ENCODE measurements around the gene BCAS3. TPM values are rescaled to one million over a fixed set of nuclear protein-coding genes. Genes with fewer than 3 reads are reported as not detected.

The BCAS3 gene
- total RNA-seq, 1 donor from 2014 or later: 22.6 TPM

DNA sequence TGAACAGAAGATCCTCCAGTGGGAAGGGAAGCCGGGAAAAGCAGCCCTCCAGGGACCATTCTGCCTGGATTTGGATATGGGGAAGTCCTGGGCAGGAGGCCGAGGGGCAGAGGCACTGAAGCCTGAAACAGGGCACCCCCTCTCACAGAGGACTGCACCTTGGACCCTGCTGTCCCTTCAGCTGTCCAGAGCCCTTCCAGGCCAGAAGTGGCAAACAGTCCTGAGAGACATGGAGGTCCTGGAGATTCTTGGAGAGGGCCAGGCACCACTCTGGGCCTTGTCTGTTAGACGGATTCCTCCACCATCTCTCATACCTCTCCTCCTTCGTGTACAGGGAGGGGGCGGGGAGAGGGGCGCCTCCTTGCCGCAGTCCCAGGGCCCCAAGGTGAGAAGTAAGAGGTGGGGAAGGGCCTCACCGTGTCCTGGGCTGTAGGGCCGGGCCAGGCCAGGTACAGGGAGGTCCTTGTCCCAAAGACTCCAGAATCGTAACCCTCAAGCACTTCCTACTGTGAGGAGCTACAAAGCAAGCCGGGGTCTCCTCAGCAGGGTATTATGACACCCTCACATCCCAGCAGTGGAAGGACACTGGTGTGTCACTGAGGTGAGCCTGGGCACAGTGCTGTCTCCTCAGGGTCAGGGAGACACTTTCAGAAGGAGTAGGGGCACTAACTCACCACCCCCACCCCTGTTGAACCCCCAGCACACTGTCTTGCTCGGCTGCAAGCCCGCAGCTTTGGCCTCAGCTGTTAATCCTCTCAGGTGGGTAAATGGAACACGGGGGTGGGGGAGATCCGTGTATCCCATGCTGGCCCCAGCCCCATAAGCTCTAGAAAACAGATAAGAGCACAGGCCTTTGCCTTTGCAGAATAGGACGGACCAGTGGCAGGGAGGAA, 705.4 kb downstream of the BCAS3 start:
- H3K27ac Mint-ChIP-seq (ENCODE audit: unreplicated experiment): no peak overlapping the region
- no peaks in the 10 kb centered on the region for H3K9me3 Mint-ChIP-seq (ENCODE audit: low read depth)
- H3K4me3 Mint-ChIP-seq (ENCODE audit: unreplicated experiment): no peak overlapping the region
- no peaks in the 10 kb centered on the region for H3K27me3 Mint-ChIP-seq (ENCODE audit: low read depth)
- no peak for DNase-seq (ENCODE audit: low spot score)
- no peaks in the 10 kb centered on the region for H3K4me1 Mint-ChIP-seq (ENCODE audit: low read depth)
- H3K36me3 Mint-ChIP-seq (ENCODE audit: low read depth): peaks cover 4% of the 10 kb centered on the region
- TF ChIP-seq, protein P1, sequence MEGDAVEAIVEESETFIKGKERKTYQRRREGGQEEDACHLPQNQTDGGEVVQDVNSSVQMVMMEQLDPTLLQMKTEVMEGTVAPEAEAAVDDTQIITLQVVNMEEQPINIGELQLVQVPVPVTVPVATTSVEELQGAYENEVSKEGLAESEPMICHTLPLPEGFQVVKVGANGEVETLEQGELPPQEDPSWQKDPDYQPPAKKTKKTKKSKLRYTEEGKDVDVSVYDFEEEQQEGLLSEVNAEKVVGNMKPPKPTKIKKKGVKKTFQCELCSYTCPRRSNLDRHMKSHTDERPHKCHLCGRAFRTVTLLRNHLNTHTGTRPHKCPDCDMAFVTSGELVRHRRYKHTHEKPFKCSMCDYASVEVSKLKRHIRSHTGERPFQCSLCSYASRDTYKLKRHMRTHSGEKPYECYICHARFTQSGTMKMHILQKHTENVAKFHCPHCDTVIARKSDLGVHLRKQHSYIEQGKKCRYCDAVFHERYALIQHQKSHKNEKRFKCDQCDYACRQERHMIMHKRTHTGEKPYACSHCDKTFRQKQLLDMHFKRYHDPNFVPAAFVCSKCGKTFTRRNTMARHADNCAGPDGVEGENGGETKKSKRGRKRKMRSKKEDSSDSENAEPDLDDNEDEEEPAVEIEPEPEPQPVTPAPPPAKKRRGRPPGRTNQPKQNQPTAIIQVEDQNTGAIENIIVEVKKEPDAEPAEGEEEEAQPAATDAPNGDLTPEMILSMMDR (IDR thresholded peaks at IDR 0.05): no peak

DNA sequence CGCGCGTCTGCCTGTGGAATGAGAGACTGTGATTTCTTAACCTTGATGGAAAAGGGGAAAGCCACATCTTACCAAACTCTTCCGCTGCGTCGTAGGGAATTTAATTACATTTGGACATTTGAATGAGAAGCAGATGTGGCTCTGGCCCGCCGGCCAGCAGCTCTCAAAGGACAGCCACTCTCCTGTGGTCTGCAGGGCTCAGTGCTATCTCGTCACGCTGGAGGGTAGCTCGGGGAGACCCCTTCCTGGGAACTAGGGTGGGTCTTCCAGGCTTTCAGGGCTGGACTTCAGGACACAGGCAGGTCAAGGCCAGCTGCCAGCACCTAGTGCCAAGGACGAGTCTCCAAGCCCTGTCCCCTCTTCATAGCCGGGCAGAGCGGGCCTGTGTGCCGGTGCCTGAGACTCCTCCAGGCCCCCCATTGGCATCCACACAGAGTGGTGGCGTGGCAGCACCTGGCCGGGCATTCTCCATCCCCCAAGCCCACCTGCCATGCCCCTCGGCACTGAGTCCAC, 706.1 kb downstream of the BCAS3 start:
- TF ChIP-seq, protein P1 (IDR thresholded peaks at IDR 0.05): no peak
- no peaks in the 10 kb centered on the region for H3K27me3 Mint-ChIP-seq (ENCODE audit: low read depth)
- no peaks in the 10 kb centered on the region for H3K9me3 Mint-ChIP-seq (ENCODE audit: low read depth)
- H3K27ac Mint-ChIP-seq (ENCODE audit: unreplicated experiment): no peak overlapping the region
- DNase-seq (ENCODE audit: low spot score): no peak
- H3K36me3 Mint-ChIP-seq (ENCODE audit: low read depth): peaks cover 4% of the 10 kb centered on the region
- H3K4me3 Mint-ChIP-seq (ENCODE audit: unreplicated experiment): no peak overlapping the region
- H3K4me1 Mint-ChIP-seq (ENCODE audit: low read depth): no peaks in the 10 kb centered on the region

DNA sequence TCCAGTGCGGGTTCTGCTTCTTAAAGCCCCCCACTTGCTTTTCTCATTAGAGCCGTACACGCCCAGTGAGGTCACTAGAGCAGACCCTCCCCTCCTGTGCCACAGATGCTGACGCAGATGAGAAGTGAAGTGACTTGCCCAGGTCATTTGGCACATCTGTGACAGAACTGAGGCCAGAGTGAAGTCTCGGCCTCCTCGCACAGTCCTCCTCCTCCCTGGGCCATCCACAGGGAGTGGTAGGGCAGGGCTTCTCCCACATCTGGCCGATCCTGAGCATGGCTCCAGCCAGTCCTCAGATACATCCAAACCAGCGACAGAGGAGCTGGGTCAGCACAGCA, 706.7 kb downstream of the BCAS3 start:
- Mint-ChIP-seq H3K4me3 (ENCODE audit: unreplicated experiment) (no peak overlapping the region), H3K27me3 (ENCODE audit: low read depth) (no peaks in the 10 kb centered on the region), H3K9me3 (ENCODE audit: low read depth) (no peaks in the 10 kb centered on the region), H3K4me1 (ENCODE audit: low read depth) (no peaks in the 10 kb centered on the region), H3K27ac (ENCODE audit: unreplicated experiment) (no peak overlapping the region), H3K36me3 (ENCODE audit: low read depth) (peaks cover 4% of the 10 kb centered on the region)
- DNase-seq (ENCODE audit: low spot score): no peak
- TF ChIP-seq, protein P1 (IDR thresholded peaks at IDR 0.05): no peak

DNA sequence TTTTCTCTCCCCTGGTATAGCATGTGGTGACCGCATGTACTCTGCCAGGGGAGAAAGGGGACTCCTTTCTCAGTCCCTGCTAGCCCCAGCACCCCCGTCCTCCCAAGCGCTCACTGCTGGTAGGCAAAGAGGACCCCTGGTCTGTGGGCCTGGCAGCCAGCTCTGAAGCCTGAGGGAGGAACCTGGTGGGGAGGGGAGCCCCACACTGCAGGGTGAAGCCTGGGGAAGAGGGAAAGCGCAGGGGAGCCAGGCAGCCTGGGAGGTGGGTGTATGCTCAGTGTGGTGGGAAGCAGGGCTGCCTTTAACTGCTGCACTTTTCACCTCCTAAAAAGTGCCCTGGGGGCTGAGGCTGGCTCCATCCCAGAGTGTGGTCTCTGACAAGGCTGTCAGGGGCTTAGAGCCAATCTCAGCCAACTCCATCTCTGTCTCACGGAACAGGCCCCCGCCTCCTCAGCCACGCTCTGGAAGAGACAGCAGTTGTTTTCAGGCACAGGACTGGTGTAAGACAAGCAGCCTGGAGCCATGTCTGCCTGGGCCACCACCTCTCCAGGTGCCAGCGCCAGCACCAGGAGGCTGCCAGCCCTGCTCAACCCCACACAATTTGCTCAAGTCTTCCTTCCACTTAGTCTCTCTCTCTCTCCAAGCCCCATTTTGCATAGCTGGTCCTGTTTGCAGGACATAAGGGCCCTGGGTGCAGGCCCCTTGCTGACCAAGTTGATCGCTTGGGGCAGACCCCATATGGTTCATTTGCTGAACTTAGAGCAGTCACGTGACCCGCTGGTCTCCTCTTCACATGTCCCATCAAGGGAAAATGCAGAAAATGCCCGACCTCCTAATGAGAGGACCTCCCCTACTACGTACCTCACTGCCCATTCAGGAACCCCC, 707.3 kb downstream of the BCAS3 start:
- no peak overlapping the region for H3K27ac Mint-ChIP-seq (ENCODE audit: unreplicated experiment)
- H3K36me3 Mint-ChIP-seq (ENCODE audit: low read depth): peaks cover 4% of the 10 kb centered on the region
- no peak for DNase-seq (ENCODE audit: low spot score)
- no peak overlapping the region for H3K4me3 Mint-ChIP-seq (ENCODE audit: unreplicated experiment)
- TF ChIP-seq, protein P1 (IDR thresholded peaks at IDR 0.05): no peak
- no peaks in the 10 kb centered on the region for H3K9me3 Mint-ChIP-seq (ENCODE audit: low read depth)
- no peaks in the 10 kb centered on the region for H3K27me3 Mint-ChIP-seq (ENCODE audit: low read depth)
- peaks cover 2% of the 10 kb centered on the region for H3K4me1 Mint-ChIP-seq (ENCODE audit: low read depth)

DNA sequence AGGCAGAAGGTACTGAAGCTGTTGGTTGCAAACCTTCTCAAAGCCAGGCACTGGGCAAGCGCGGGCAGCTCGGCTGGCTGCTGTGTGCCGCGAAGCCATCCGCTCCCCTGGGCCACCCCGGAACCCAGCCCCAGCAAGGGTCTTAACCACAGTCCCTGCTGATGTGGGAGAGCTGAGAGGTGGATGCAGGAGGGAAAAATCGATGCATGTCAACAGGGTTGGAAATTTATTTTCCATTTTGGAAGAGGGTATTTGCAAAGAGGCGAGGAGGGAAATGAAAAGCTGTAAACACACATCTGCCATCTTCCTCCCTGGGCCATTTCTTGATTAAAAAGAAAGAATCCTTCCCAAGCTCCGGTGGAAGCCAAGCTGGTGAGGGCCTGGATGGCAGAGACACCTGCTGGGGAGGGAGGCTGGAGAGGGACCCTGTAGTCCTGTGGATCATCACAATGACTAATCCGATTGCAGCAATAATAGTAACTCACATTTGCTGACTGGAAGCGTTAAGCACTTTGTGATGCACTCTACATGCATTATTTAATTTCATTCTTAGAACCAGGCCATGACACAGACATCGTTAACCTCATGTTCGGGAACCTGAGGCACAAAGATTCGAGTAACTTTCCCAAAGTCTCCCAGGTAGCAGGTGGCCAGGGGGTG, 708.1 kb downstream of the BCAS3 start:
- no peak overlapping the region for H3K27ac Mint-ChIP-seq (ENCODE audit: unreplicated experiment)
- TF ChIP-seq, protein P1 (IDR thresholded peaks at IDR 0.05): no peak
- no peaks in the 10 kb centered on the region for H3K27me3 Mint-ChIP-seq (ENCODE audit: low read depth)
- no peaks in the 10 kb centered on the region for H3K9me3 Mint-ChIP-seq (ENCODE audit: low read depth)
- peaks cover 4% of the 10 kb centered on the region for H3K36me3 Mint-ChIP-seq (ENCODE audit: low read depth)
- no peak overlapping the region for H3K4me3 Mint-ChIP-seq (ENCODE audit: unreplicated experiment)
- peaks cover 4% of the 10 kb centered on the region for H3K4me1 Mint-ChIP-seq (ENCODE audit: low read depth)
- DNase-seq (ENCODE audit: low spot score): no peak
